Activated CD4-positive, alpha-beta T cell treated with anti-CD3 and anti-CD28 coated beads, Interleukin-2, amount 50 U/mL, for 48 hours (primary cell): ENCODE measurements around the gene ALK.

Experiments
- DNase-seq, 2 experiments: peaks; one replicate each; pipeline ENCODE4 v3.0.0-alpha.2; 2020

Gene ALK

DNA sequence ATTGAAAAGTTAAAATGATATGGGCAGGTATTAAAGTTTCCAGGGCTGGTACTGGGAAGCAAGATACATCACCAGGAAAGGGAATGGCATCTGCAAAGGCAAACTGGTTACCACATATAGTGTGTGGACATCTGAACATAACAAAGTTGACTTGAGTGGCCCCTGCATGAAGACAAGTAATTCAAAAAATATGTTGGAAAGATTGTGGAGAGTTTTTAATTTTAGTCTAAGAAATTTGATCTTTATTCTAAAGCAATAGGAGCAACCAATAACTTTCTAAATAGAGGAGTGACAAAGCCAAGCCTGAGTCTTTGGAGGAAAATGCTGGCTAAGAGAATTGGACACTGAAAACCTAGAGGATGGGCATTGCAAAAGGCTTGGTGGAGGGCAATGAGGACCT lies 278.2 kb downstream of the ALK start:
- no peak for DNase-seq

- DNase-seq = no peak
These were observed 281.0 kb downstream of the ALK start for GRCh38 chr2:29640360-29640759.

DNA sequence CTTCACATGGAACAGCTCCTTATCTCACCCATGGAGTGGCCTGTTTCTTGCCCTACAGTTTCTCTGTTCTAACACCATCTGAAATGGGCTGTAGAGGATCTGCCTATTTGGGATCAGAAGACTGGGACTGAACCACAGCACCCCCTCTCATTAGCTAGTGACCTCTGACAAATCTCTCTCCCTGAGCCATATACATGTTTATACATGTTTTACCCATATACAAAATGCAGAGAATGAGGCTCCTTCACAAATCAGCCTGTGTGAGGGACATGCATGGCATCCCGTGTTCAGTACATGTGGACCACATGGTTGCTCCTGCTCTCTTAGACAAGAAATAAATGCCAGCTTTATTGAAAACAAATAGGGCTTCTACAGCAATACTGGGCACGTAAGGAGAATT lies 282.7 kb downstream of the ALK start:
- no peak for DNase-seq

DNA sequence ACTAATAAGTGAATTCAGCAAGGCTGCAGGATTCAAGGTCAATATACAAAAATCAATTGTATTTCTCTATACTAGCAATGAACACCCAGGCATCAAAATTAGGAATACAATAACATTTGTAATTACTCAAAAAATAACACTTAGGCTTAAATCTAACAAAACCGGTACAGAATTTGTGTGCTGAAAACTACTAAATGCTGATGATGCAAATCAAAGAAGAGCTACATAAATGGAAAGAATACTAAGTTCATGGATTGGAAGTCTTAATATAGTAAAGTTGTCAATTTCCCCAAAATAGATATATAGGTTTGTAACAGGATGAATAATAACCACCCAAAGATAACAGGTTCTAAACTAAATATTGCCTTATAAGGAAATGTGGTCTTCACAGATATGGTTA lies 286.5 kb downstream of the ALK start:
- DNase-seq = no peak

- DNase-seq = no peak
These were observed 289.4 kb downstream of the ALK start for GRCh38 chr2:29632018-29632417.

DNA sequence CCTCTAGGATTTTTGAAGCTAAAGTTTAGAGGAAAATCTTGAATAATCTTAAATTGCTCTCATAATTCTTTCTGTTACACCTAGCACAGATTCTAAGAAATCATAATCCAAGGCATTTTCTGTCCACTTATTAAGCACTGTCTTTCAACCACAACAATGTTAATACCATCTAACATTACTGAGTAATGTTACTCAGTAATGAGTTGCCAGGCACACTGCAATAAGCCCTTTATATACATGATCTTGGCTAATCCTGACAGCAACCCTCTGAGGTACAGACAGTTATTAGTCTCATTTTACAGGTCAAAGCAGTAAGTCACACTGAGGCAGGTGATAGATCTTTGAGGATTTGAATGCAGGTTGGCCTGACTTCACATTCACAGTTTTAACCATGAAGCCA lies 291.9 kb downstream of the ALK start:
- DNase-seq = no peak

- DNase-seq = no peak
These were observed 292.5 kb downstream of the ALK start for GRCh38 chr2:29628862-29629261.

GRCh38 chr2:29628108-29628745 lies 293.2 kb downstream of the ALK start:
- no peak for DNase-seq

DNA sequence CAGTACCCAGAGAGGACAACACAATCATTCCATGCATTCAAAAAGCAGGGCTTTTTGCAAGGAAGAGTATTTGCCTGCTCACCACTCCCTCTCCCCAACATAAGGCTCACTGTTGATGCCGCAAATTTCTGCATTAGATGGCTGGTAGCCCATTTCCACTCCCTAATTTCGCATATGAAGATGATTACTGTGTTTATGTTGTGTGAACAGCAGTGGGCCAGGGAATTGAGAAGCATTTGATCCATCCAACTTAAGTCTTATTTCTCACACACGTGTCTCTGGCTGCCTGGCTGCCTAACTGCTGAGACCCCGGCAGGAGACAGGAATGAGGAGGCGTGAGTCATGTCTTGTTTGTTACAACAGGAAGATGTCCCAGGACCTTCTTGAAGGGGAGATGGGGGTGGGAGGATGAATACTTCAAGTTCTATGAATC lies 294.1 kb downstream of the ALK start:
- DNase-seq = no peak

DNA sequence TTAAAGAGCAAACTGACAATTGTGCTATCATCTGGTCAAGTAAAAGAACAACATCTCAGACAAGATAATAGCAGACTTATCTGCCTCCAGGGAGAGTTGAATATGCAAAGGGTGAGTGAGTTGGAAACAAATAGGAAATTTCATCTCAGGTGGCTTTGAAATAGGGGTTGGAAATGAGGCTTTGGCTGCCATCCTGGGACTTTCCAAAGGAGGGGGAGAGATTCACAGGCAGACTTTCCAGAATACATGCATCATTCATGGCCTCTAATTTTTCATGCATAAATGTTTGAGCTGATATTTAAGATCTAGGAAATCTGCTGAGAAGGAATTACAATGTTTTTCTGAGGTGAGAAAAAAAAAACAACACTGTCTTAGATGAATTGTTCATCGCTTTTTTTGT lies 300.5 kb downstream of the ALK start:
- DNase-seq = no peak

DNA sequence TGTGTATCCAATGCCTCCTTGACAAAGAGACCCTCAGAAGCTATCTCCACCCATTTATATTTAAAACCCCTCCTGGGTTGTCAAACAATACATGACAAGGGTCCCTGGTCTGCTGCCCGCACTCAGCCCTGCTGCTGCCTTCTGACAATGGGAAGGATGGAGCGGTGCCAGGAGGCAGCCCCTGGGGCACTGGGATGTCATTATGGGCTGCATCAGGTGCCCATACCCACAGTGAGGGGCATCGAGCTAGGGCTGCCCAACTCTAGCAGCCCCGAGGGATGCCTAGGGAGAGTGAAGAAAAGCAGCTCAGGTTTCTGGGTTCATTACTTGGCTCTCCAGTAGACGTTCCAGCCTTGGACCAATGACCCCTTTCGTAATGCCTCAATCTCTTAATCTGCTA lies 301.7 kb downstream of the ALK start:
- DNase-seq = no peak

GRCh38 chr2:29618024-29618423 lies 303.4 kb downstream of the ALK start:
- DNase-seq = no peak

GRCh38 chr2:29617351-29617750 lies 304.0 kb downstream of the ALK start:
- no peak for DNase-seq

GRCh38 chr2:29616569-29616968 lies 304.8 kb downstream of the ALK start:
- DNase-seq = no peak

- no peak for DNase-seq
These were observed 305.5 kb downstream of the ALK start for GRCh38 chr2:29615841-29616240.

GRCh38 chr2:29615183-29615582 lies 306.2 kb downstream of the ALK start:
- no peak for DNase-seq

DNA sequence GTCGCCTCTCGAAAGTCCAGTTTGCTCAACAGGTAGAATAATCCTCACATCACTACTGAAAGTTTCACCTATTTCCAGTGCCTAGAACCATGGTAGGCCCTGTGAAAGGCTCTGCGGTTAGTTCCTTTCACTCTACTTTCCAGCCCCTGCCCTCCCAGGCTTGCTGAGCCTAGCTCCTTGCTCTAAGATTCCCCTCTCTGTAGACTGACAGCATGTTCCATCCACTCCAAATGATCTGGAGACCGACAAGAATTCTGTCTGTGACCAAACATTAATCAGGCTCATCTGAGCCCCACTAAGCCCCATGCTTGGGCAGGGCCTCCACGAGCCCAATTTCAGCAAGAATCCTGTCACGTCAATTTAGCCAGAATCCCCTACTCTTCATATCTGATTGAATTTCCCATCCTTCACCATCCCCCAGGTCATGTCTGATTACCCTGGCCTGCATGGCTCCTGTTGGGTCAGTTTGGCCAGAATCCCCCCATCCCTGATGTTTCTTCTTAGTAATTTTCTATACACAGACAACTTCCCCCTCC lies 307.0 kb downstream of the ALK start:
- DNase-seq = no peak

- no peak for DNase-seq
These were observed 307.6 kb downstream of the ALK start for GRCh38 chr2:29613792-29614266.

GRCh38 chr2:29613067-29613466 lies 308.3 kb downstream of the ALK start:
- no peak for DNase-seq

GRCh38 chr2:29612568-29612967 lies 308.8 kb downstream of the ALK start:
- DNase-seq = no peak

DNA sequence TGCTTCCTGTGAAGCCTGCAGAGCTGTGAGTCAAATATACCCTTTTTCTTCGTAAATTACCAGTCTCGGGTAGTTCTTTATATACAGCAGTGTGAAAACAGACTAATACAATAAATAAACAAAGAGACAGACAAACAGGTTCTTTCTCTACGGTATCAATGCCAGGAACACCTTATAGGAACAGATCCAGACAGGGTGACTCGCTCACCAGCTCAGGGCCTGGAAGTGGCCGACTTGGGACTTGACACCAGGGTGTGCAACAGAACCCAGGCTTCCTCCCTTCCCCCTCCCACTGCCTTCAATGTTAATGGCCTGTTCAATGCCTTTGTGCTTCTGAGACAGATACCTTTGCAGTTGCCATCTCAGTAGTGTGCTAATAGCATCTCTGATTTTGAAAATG lies 309.5 kb downstream of the ALK start:
- no peak for DNase-seq

GRCh38 chr2:29611261-29611660 lies 310.1 kb downstream of the ALK start:
- DNase-seq = no peak

DNA sequence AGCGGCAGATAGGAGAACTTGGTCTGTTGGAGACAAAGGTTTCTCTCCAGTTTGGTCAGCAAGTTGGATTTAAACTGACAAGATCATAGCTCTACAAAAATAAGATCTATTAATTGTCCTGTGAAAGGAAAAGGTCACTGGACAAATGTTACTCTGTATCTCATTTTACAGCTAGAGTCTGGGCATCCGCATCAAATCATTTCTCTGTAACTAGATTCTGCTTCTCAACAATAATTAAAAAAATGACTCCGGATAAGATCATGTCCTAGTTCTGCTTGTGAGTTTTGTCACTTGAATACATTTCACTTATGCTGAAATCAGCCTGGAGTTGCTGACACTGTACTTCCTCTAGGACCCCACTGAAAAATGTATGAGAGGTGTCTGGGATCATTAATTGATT lies 310.8 kb downstream of the ALK start:
- DNase-seq = no peak

DNA sequence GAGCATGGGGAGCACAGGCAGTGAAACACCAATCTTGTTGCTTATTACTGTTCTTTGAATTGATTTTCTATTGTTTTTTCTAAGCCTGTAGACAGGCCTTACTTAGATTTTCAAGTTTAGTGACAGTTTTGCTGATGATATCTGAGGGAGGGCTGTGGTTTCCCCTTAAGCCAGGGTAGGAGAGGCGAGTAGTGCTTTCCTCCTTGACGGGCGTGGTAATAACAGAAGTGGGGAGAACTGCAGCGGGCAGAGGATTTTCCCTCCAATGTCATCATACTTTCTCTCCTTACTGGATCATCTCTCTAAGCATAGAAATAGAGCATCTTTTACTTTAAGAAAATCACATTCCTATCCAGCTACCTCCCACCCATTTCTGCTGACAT lies 314.4 kb downstream of the ALK start:
- no peak for DNase-seq
